ENCODE data around the gene NAA35.
"Not testable (repeated sequence)": the region's sequence is repeated elsewhere in the genome, so short reads cannot be mapped to it uniquely, and the experiment has no call there.

The NAA35 gene

DNA sequence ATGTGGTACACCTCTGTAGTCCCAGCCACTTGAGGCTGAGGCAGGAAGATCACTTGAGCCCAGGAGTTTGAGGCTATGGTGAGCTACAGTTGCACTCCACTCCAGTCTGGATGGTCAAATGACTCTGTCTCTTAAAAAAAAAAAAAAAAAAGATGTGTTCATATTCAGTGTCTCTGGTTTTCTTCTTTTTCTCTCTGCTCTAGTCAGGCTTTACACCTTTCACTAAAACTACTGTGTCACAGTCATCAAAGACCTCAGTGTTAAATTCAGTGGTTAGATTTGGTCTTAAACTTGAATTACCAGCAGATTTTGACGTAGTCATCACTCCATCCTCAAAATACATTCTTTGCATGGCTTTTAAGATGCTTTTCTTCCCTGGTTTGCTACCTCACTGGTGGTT is 28.8 kb downstream of the NAA35 start:
- Histone ChIP-seq H3K4me2 (ENCODE audit: low read length, poor library complexity, severe bottlenecking) (no peak overlapping the region), H3K9me3 (ENCODE audit: control insufficient read depth, low read length) (no peaks in the 10 kb centered on the region), H3K23ac (ENCODE audit: low read length in 2 of 2) (no peak overlapping the region), H3K27ac (ENCODE audit: low read length, poor library complexity, severe bottlenecking) (no peak overlapping the region), H3K9ac (ENCODE audit: low read length) (no peak overlapping the region), H2BK120ac (ENCODE audit: low read depth, low read length) (no peak overlapping the region), H3K4me3 (ENCODE audit: insufficient read depth in 1 of 2, low read depth in 1 of 2, low read length in 2 of 2) (no peak overlapping the region), H2AK5ac (ENCODE audit: low read length, severe bottlenecking) (no peak overlapping the region), H3K4ac (ENCODE audit: low read depth in 1 of 2, low read length in 2 of 2) (no peak overlapping the region), H3K4me1 (ENCODE audit: control insufficient read depth, insufficient read depth, low read depth, low read length) (no peaks in the 10 kb centered on the region), H4K91ac (ENCODE audit: low read length) (no peak overlapping the region), H3K27me3 (ENCODE audit: control insufficient read depth in 1 of 2, insufficient read depth in 1 of 2, low read length in 2 of 2) (no peaks in the 10 kb centered on the region), H3K79me1 (replicated peaks; ENCODE audit: low read length, poor library complexity, severe bottlenecking) (peaks cover 18% of the 10 kb centered on the region), H3K18ac (ENCODE audit: low read depth in 1 of 2, low read length in 2 of 2) (no peak overlapping the region), H2BK5ac (ENCODE audit: low read depth, low read length, poor library complexity, severe bottlenecking) (no peak overlapping the region), H4K8ac (ENCODE audit: low read length) (no peak overlapping the region), H2BK15ac (ENCODE audit: low read depth, poor library complexity, severe bottlenecking) (no peak overlapping the region), H2BK12ac (ENCODE audit: low read length in 2 of 2) (no peak overlapping the region), H3K36me3 (ENCODE audit: control insufficient read depth in 1 of 2, insufficient read depth in 2 of 2, low read depth in 1 of 2, low read length in 2 of 2) (peaks cover 6 to 81% of the 10 kb centered on the region in 2 experiments), H3K14ac (ENCODE audit: low read length in 2 of 2) (no peak overlapping the region), H2AFZ (ENCODE audit: low read depth, low read length) (no peak overlapping the region)
- DNase-seq, result no peak
- 100% methylated on average over 1 of the region's 1 CpG for WGBS

DNA sequence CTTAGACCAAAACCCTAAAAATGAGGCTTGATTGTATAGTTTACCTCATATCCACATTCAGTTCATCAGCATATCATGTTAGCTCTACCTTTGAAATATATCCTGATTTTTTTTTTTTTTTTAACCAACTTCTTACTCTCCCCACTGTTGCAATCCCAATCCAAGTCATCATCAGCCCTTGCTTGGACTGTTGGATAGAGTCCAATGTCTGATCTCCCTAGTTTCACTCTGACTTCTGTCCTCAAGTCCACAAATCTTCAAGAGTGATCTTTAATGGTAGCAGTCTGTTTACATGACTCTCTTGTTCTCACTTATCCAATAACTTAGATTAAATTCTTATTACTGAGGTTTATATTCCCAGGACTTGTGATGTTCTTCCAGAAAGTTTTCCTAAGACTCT is 30.8 kb downstream of the NAA35 start:
- Histone ChIP-seq H3K27me3 (ENCODE audit: control insufficient read depth in 1 of 2, insufficient read depth in 1 of 2, low read length in 2 of 2) (no peaks in the 10 kb centered on the region), H2AFZ (ENCODE audit: low read depth, low read length) (no peak overlapping the region), H3K4me3 (ENCODE audit: insufficient read depth in 1 of 2, low read depth in 1 of 2, low read length in 2 of 2) (no peak overlapping the region), H3K79me1 (replicated peaks; ENCODE audit: low read length, poor library complexity, severe bottlenecking) (peaks cover 16% of the 10 kb centered on the region), H3K4me2 (ENCODE audit: low read length, poor library complexity, severe bottlenecking) (no peak overlapping the region), H2BK15ac (ENCODE audit: low read depth, poor library complexity, severe bottlenecking) (no peak overlapping the region), H2BK120ac (ENCODE audit: low read depth, low read length) (no peak overlapping the region), H3K14ac (ENCODE audit: low read length in 2 of 2) (no peak overlapping the region), H2BK12ac (ENCODE audit: low read length in 2 of 2) (no peak overlapping the region), H3K9me3 (ENCODE audit: control insufficient read depth, low read length) (no peaks in the 10 kb centered on the region), H3K27ac (ENCODE audit: low read length, poor library complexity, severe bottlenecking) (no peak overlapping the region), H4K8ac (ENCODE audit: low read length) (no peak overlapping the region), H2AK5ac (ENCODE audit: low read length, severe bottlenecking) (no peak overlapping the region), H3K9ac (ENCODE audit: low read length) (no peak overlapping the region), H3K18ac (ENCODE audit: low read depth in 1 of 2, low read length in 2 of 2) (no peak overlapping the region), H4K91ac (ENCODE audit: low read length) (no peak overlapping the region), H3K36me3 (ENCODE audit: control insufficient read depth in 1 of 2, insufficient read depth in 2 of 2, low read depth in 1 of 2, low read length in 2 of 2) (peaks cover 6 to 82% of the 10 kb centered on the region in 2 experiments), H2BK5ac (ENCODE audit: low read depth, low read length, poor library complexity, severe bottlenecking) (no peak overlapping the region), H3K4me1 (ENCODE audit: control insufficient read depth, insufficient read depth, low read depth, low read length) (no peaks in the 10 kb centered on the region), H3K4ac (ENCODE audit: low read depth in 1 of 2, low read length in 2 of 2) (no peak overlapping the region), H3K23ac (ENCODE audit: low read length in 2 of 2) (no peak overlapping the region)
- peak; percentile 52 for DNase-seq

DNA sequence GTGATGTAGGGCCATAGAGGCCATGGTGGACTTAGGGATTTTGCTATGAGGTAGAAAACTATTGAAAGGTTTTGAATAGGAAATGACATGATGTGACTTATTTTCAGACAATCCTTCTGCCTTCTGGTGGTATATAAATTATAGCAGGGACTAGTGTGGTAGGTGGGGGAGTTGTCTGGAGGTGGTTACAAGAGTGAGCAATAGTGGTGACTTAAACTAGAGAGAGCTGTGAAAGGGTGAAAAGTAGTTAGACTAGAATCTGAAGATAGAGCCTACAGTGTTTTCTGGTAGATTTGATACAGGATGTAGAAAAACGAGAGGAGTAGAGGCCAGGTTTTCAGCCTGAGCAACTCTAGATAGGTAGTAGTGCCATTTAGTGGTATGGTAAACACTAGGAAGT is 32.3 kb downstream of the NAA35 start:
- Histone ChIP-seq H2BK5ac (ENCODE audit: low read depth, low read length, poor library complexity, severe bottlenecking) (no peak overlapping the region), H3K4ac (ENCODE audit: low read depth in 1 of 2, low read length in 2 of 2) (no peak overlapping the region), H3K9ac (ENCODE audit: low read length) (no peak overlapping the region), H3K27me3 (ENCODE audit: control insufficient read depth in 1 of 2, insufficient read depth in 1 of 2, low read length in 2 of 2) (no peaks in the 10 kb centered on the region), H2AK5ac (ENCODE audit: low read length, severe bottlenecking) (no peak overlapping the region), H3K36me3 (ENCODE audit: control insufficient read depth in 1 of 2, insufficient read depth in 2 of 2, low read depth in 1 of 2, low read length in 2 of 2) (peaks cover 3 to 94% of the 10 kb centered on the region in 2 experiments), H3K14ac (ENCODE audit: low read length in 2 of 2) (no peak overlapping the region), H3K23ac (ENCODE audit: low read length in 2 of 2) (no peak overlapping the region), H3K18ac (ENCODE audit: low read depth in 1 of 2, low read length in 2 of 2) (no peak overlapping the region), H3K79me1 (replicated peaks; ENCODE audit: low read length, poor library complexity, severe bottlenecking) (peaks cover 12% of the 10 kb centered on the region), H2AFZ (ENCODE audit: low read depth, low read length) (no peak overlapping the region), H3K27ac (ENCODE audit: low read length, poor library complexity, severe bottlenecking) (no peak overlapping the region), H3K4me3 (ENCODE audit: insufficient read depth in 1 of 2, low read depth in 1 of 2, low read length in 2 of 2) (no peak overlapping the region), H2BK12ac (ENCODE audit: low read length in 2 of 2) (no peak overlapping the region), H3K4me1 (ENCODE audit: control insufficient read depth, insufficient read depth, low read depth, low read length) (no peaks in the 10 kb centered on the region), H3K4me2 (ENCODE audit: low read length, poor library complexity, severe bottlenecking) (no peak overlapping the region), H4K8ac (ENCODE audit: low read length) (no peak overlapping the region), H2BK120ac (ENCODE audit: low read depth, low read length) (no peak overlapping the region), H4K91ac (ENCODE audit: low read length) (no peak overlapping the region), H3K9me3 (ENCODE audit: control insufficient read depth, low read length) (no peaks in the 10 kb centered on the region), H2BK15ac (ENCODE audit: low read depth, poor library complexity, severe bottlenecking) (no peak overlapping the region)
- 98% methylated on average over 1 of the region's 1 CpG for WGBS
- no peak for DNase-seq

DNA sequence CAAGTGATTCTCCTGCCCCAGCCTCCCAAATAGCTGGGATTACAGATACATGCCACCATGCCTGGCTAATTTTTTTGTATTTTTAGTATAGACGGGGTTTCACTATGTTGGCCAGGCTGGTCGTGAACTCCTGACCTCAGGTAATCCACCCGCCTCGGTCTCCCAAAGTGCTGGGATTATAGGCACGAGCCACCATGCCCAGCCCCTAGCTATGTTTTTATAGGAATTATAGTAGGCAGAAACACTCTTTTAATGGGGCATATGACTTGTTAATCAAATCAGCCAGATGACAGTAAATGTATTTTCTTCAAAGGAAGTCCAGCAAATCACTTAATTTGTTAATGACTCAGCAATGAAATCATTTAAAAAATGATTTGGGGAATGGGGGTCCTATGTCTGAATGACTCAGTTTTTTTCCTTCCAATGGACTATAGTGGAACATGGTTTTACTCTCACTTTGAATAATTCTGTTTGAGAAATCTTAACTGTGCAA is 33.2 kb downstream of the NAA35 start:
- WGBS, result 96% methylated on average over 5 of the region's 5 CpGs
- H3K27ac ChIP-seq (ENCODE audit: low read length, poor library complexity, severe bottlenecking); DNase-seq; H2BK120ac ChIP-seq (ENCODE audit: low read depth, low read length); H2AFZ ChIP-seq (ENCODE audit: low read depth, low read length); H3K9ac ChIP-seq (ENCODE audit: low read length); H3K4ac ChIP-seq (ENCODE audit: low read depth in 1 of 2, low read length in 2 of 2); H3K4me2 ChIP-seq (ENCODE audit: low read length, poor library complexity, severe bottlenecking); H2BK15ac ChIP-seq (ENCODE audit: low read depth, poor library complexity, severe bottlenecking); H4K91ac ChIP-seq (ENCODE audit: low read length); H3K23ac ChIP-seq (ENCODE audit: low read length in 2 of 2); H3K9me3 ChIP-seq (ENCODE audit: control insufficient read depth, low read length); H3K4me1 ChIP-seq (ENCODE audit: control insufficient read depth, insufficient read depth, low read depth, low read length); H3K27me3 ChIP-seq (ENCODE audit: control insufficient read depth in 1 of 2, insufficient read depth in 1 of 2, low read length in 2 of 2); H2AK5ac ChIP-seq (ENCODE audit: low read length, severe bottlenecking); H2BK12ac ChIP-seq (ENCODE audit: low read length in 2 of 2); H2BK5ac ChIP-seq (ENCODE audit: low read depth, low read length, poor library complexity, severe bottlenecking); H3K14ac ChIP-seq (ENCODE audit: low read length in 2 of 2); H3K4me3 ChIP-seq (ENCODE audit: insufficient read depth in 1 of 2, low read depth in 1 of 2, low read length in 2 of 2); H3K18ac ChIP-seq (ENCODE audit: low read depth in 1 of 2, low read length in 2 of 2); H4K8ac ChIP-seq (ENCODE audit: low read length): not testable (repeated sequence)
- Histone ChIP-seq H3K36me3 (ENCODE audit: control insufficient read depth in 1 of 2, insufficient read depth in 2 of 2, low read depth in 1 of 2, low read length in 2 of 2) (peaks cover 3 to 95% of the 10 kb centered on the region in 2 experiments), H3K79me1 (replicated peaks; ENCODE audit: low read length, poor library complexity, severe bottlenecking) (peaks cover 11% of the 10 kb centered on the region)
